ENCODE data around the gene AKAP8. TPM values are rescaled to one million over a fixed set of nuclear protein-coding genes. Genes with fewer than 3 reads are reported as not detected.

Gene AKAP8
- total RNA-seq, 6 experiments from 2014 or later: 22.8 to 31.2 (median 29.6) TPM

- DNase-seq: no peak
- H3K4me1 Mint-ChIP-seq (ENCODE audit: low read depth): peaks cover 6% of the 10 kb centered on the region
- no peak overlapping the region for H3K27ac Mint-ChIP-seq
- H3K36me3 Mint-ChIP-seq (ENCODE audit: low read depth): peaks cover 34% of the 10 kb centered on the region
- no peak overlapping the region for H3K4me3 Mint-ChIP-seq
- TF ChIP-seq CTCF (IDR thresholded peaks at IDR 0.05): no peak
- H3K27me3 Mint-ChIP-seq (ENCODE audit: insufficient read depth): no peaks in the 10 kb centered on the region; the same call in 1 of the 2 replicates
- H3K9me3 Mint-ChIP-seq: no peaks in the 10 kb centered on the region; the same call in 1 of the 2 replicates
Measured at GRCh38 chr19:15424692-15425272, 45.2 kb upstream of the AKAP8 start.

GRCh38 chr19:15424121-15424520 is 44.5 kb upstream of the AKAP8 start:
- Mint-ChIP-seq H3K4me3 (no peak overlapping the region), H3K27me3 (ENCODE audit: insufficient read depth) (no peaks in the 10 kb centered on the region; the same call in 1 of the 2 replicates), H3K9me3 (no peaks in the 10 kb centered on the region; the same call in 1 of the 2 replicates), H3K4me1 (ENCODE audit: low read depth) (peaks cover 13% of the 10 kb centered on the region), H3K27ac (no peak overlapping the region), H3K36me3 (ENCODE audit: low read depth) (peaks cover 34% of the 10 kb centered on the region)
- DNase-seq: no peak
- TF ChIP-seq CTCF (IDR thresholded peaks at IDR 0.05): no peak

- Mint-ChIP-seq H3K27me3 (ENCODE audit: insufficient read depth) (peaks cover 4% of the 10 kb centered on the region), H3K27ac (no peak overlapping the region), H3K4me3 (no peak overlapping the region), H3K9me3 (no peaks in the 10 kb centered on the region; the same call in 1 of the 2 replicates), H3K4me1 (ENCODE audit: low read depth) (peaks cover 14% of the 10 kb centered on the region), H3K36me3 (ENCODE audit: low read depth) (peaks cover 35% of the 10 kb centered on the region)
- DNase-seq: no peak
- TF ChIP-seq CTCF (IDR thresholded peaks at IDR 0.05): no peak
Measured at GRCh38 chr19:15423130-15423529, 43.5 kb upstream of the AKAP8 start.

GRCh38 chr19:15422296-15423075 is 42.9 kb upstream of the AKAP8 start:
- Mint-ChIP-seq H3K36me3 (ENCODE audit: low read depth) (peaks cover 38% of the 10 kb centered on the region), H3K4me1 (ENCODE audit: low read depth) (peaks cover 19% of the 10 kb centered on the region), H3K27me3 (ENCODE audit: insufficient read depth) (peaks cover 4% of the 10 kb centered on the region), H3K9me3 (no peaks in the 10 kb centered on the region; the same call in 1 of the 2 replicates), H3K4me3 (no peak overlapping the region), H3K27ac (no peak overlapping the region)
- TF ChIP-seq CTCF (IDR thresholded peaks at IDR 0.05): no peak
- DNase-seq: no peak

GRCh38 chr19:15421721-15422260 is 42.2 kb upstream of the AKAP8 start:
- Mint-ChIP-seq H3K27me3 (ENCODE audit: insufficient read depth) (peaks cover 4% of the 10 kb centered on the region), H3K36me3 (ENCODE audit: low read depth) (peaks cover 34% of the 10 kb centered on the region), H3K27ac (no peak overlapping the region), H3K4me3 (no peak overlapping the region), H3K9me3 (no peaks in the 10 kb centered on the region; the same call in 1 of the 2 replicates), H3K4me1 (ENCODE audit: low read depth) (peaks cover 26% of the 10 kb centered on the region)
- no peak for TF ChIP-seq CTCF (IDR thresholded peaks at IDR 0.05)
- no peak for DNase-seq

Measured in HFFc6 (cell line).